AG09319 (cell line): ENCODE data around the gene CC2D1A.

Experiments
- DNase-seq: peaks from one replicate; pipeline ENCODE4 v3.0.0-alpha.2; 2010; ENCODE audit warnings: low read depth; ENCODE audit errors: extremely low read depth
- CTCF ChIP-seq: IDR thresholded peaks from 2 replicates; pipeline ENCODE4 v1.5.1; 2011; ENCODE audit warnings: low read depth, mild to moderate bottlenecking, inconsistent platforms, low read length, moderate library complexity

Gene CC2D1A

GRCh38 chr19:13905634-13906520 lies at the start of gene CC2D1A, which contains the start of gene BRME1:
Gene CC2D1A (plus strand): TSS chr19:13906201. CDS start chr19:13906442, 241 bp downstream.
Gene BRME1 (minus strand): TSS chr19:13906117. CDS start chr19:13904892, 1,225 bp downstream.
- no peak for TF ChIP-seq CTCF
- DNase-seq, result peak; percentile 37

- TF ChIP-seq CTCF, result no peak
- DNase-seq, result no peak
Measured at GRCh38 chr19:13856497-13856896, 49.5 kb upstream of the CC2D1A start.

GRCh38 chr19:13859361-13859880 lies 46.6 kb upstream of the CC2D1A start:
- no peak; the same call in 1 of the 2 replicates for TF ChIP-seq CTCF
- DNase-seq, result no peak

- TF ChIP-seq CTCF, result no peak
- DNase-seq, result no peak
Measured at GRCh38 chr19:13860679-13861391, 45.2 kb upstream of the CC2D1A start.

GRCh38 chr19:13861392-13861713 lies 44.6 kb upstream of the CC2D1A start:
- no peak for TF ChIP-seq CTCF
- no peak for DNase-seq

GRCh38 chr19:13861714-13862531 lies 44.1 kb upstream of the CC2D1A start:
- DNase-seq, result peak; percentile 80
- TF ChIP-seq CTCF, result peak; percentile 86
